Sigmoid colon (tissue), 7 donors: Measurements from ENCODE around the gene DNHD1. TPM values are rescaled to one million over a fixed set of nuclear protein-coding genes. Genes with fewer than 3 reads are reported as not detected.

ENCODE experiments used
- DNase-seq: peaks from one replicate; pipeline ENCODE4 v3.0.0-alpha.2; 2019
- H3K27ac ChIP-seq, 4 donors: fragments of 200-600 bp; sonication (generic); one replicate each; pipeline ENCODE4 v1.5.1; 2016 to 2019; ENCODE audit warnings: mild to moderate bottlenecking in 1 of 4
- H3K27me3 ChIP-seq, 3 donors: fragments of 200-600 bp; sonication (generic); one replicate each; pipeline ENCODE4 v1.5.1; 2019; ENCODE audit warnings: mild to moderate bottlenecking in 1 of 3
- H3K36me3 ChIP-seq, 4 donors: fragments of 200-600 bp; sonication (generic); one replicate each; pipeline ENCODE4 v1.5.1; 2016 to 2019
- H3K4me1 ChIP-seq, 4 donors: fragments of 200-600 bp; sonication (generic); one replicate each; pipeline ENCODE4 v1.5.1; 2017 to 2019
- H3K4me3 ChIP-seq, 4 donors: fragments of 200-600 bp; sonication (generic); one replicate each; pipeline ENCODE4 v1.5.1; 2017 to 2019; ENCODE audit warnings: mild to moderate bottlenecking in 2 of 4, moderate library complexity in 1 of 4
- H3K9me3 ChIP-seq, 4 donors: fragments of 200-600 bp in 3 of 4; sonication (generic) in 3 of 4; one replicate each; pipeline versions ENCODE4 v1.5.1 to v1.6.1; 2013 to 2019
- CTCF ChIP-seq, 4 experiments: fragments of 450-650 bp in 3 of 4; fragments of 200-600 bp in 1 of 4; IDR thresholded peaks; one replicate each; pipeline ENCODE4 v1.5.1; 2016 to 2019; ENCODE audit warnings: antibody characterized with exemption in 4 of 4, mild to moderate bottlenecking in 3 of 4, moderate library complexity in 2 of 4
- EP300 ChIP-seq, 4 donors: sonication (generic); formaldehyde crosslinking; IDR thresholded peaks; one replicate each; pipeline ENCODE4 v1.6.1; 2017; ENCODE audit warnings: antibody characterized with exemption in 4 of 4
- POLR2A ChIP-seq, 2 donors: fragments of 450-650 bp; IDR thresholded peaks; one replicate each; pipeline ENCODE4 v1.6.1; 2016; ENCODE audit warnings: antibody characterized with exemption in 2 of 2, mild to moderate bottlenecking in 2 of 2, moderate library complexity in 2 of 2
- POLR2AphosphoS5 ChIP-seq, 4 donors: sonication (generic); formaldehyde crosslinking; IDR thresholded peaks; one replicate each; pipeline ENCODE4 v1.6.1; 2017; ENCODE audit warnings: antibody characterized with exemption in 4 of 4
- WGBS, 2 donors: extraction: QIAGEN DNeasy Blood & Tissue Kit; methylation state at CpG; one replicate each; pipeline ENCODE4 v1.1.7; 2013; 5-methylcytosine and 5-hydroxymethylcytosine counted together
- intact Hi-C: fragments of 100-400 bp; cut with DNase I; formaldehyde crosslinking; loops from one replicate; pipeline ENCODE4 v1.15.1; 2023
- polyA plus RNA-seq, 3 donors: library from polyadenylated mRNA; stranded (reverse); fragments of 200-250 nt; gene quantifications; one replicate each; pipeline ENCODE4 v1.2.3, GENCODE V29; 2013
- total RNA-seq, 4 donors: library from RNA; depleted of rRNA; stranded (reverse); fragments of >200 nt; gene quantifications; one replicate each; pipeline ENCODE4 v1.1.0, GENCODE V29; 2016
- donor health status: healthy with polysubstance abuse.
- donor health status: Bipolar disorder and iron deficiency.
- donor health status: healthy.

Gene DNHD1
- total and polyA plus RNA-seq, 7 donors, result 1.4 to 29.9 (median 12.5) TPM

GRCh38 chr11:6557063-6557462, 60.0 kb downstream of the DNHD1 start:
- no peak overlapping the region for H3K4me3 ChIP-seq
- intact Hi-C loops, result no loop called here
- H3K9me3 ChIP-seq, result no peaks in the 10 kb centered on the region
- TF ChIP-seq POLR2AphosphoS5 (IDR thresholded peaks at IDR 0.05) (no peak), CTCF (IDR thresholded peaks at IDR 0.05) (no peak), EP300 (IDR thresholded peaks at IDR 0.05) (no peak), POLR2A (IDR thresholded peaks at IDR 0.05) (no peak)
- WGBS, 2 donors, result 96% methylated on average over 11 of the region's 11 CpGs
- no peaks in the 10 kb centered on the region for H3K36me3 ChIP-seq
- no peak for DNase-seq
- no peak overlapping the region for H3K27ac ChIP-seq
- H3K4me1 ChIP-seq, result no peaks in the 10 kb centered on the region
- H3K27me3 ChIP-seq, result no peaks in the 10 kb centered on the region

- WGBS, 2 donors, result 97% methylated on average over 14 of the region's 14 CpGs
- H3K36me3 ChIP-seq, result no peaks in the 10 kb centered on the region
- H3K9me3 ChIP-seq, result no peaks in the 10 kb centered on the region
- TF ChIP-seq EP300 (IDR thresholded peaks at IDR 0.05), result no peak
- TF ChIP-seq POLR2A (IDR thresholded peaks at IDR 0.05), result no peak
- no peak for TF ChIP-seq POLR2AphosphoS5 (IDR thresholded peaks at IDR 0.05)
- TF ChIP-seq CTCF (IDR thresholded peaks at IDR 0.05), result no peak
- no peaks in the 10 kb centered on the region for H3K27me3 ChIP-seq
- H3K4me3 ChIP-seq, result no peak overlapping the region
- no peaks in the 10 kb centered on the region for H3K4me1 ChIP-seq
- H3K27ac ChIP-seq, result no peak overlapping the region
- DNase-seq, result no peak
- intact Hi-C loops, result no loop called here
Measured at GRCh38 chr11:6557761-6558674, 60.9 kb downstream of the DNHD1 start.

GRCh38 chr11:6559369-6559768, 62.3 kb downstream of the DNHD1 start:
- H3K4me1 ChIP-seq, result no peaks in the 10 kb centered on the region
- intact Hi-C loops, result no loop called here
- no peak overlapping the region for H3K27ac ChIP-seq
- TF ChIP-seq POLR2A (IDR thresholded peaks at IDR 0.05) (no peak), POLR2AphosphoS5 (IDR thresholded peaks at IDR 0.05) (no peak), CTCF (IDR thresholded peaks at IDR 0.05) (no peak), EP300 (IDR thresholded peaks at IDR 0.05) (no peak)
- WGBS, 2 donors, result 93 to 95% methylated on average over 1 of the region's 1 CpG
- no peaks in the 10 kb centered on the region for H3K9me3 ChIP-seq
- H3K36me3 ChIP-seq, result peaks cover 0 to under 1% (median 0%) of the 10 kb centered on the region in 4 donors
- no peak for DNase-seq
- no peaks in the 10 kb centered on the region for H3K27me3 ChIP-seq
- no peak overlapping the region for H3K4me3 ChIP-seq

- Histone ChIP-seq H3K27me3 (no peaks in the 10 kb centered on the region), H3K36me3 (peaks cover 0 to 8% (median 0%) of the 10 kb centered on the region in 4 donors)
Measured at GRCh38 chr11:6561288-6561687, 64.2 kb downstream of the DNHD1 start.

More at GRCh38 chr11:6561288-6561687, 64.2 kb downstream of the DNHD1 start:
- DNase-seq, result no peak
- H3K4me3 ChIP-seq, result no peak overlapping the region
- TF ChIP-seq CTCF (IDR thresholded peaks at IDR 0.05) (no peak), POLR2AphosphoS5 (IDR thresholded peaks at IDR 0.05) (no peak)
- WGBS, 2 donors, result 95% methylated on average over 3 of the region's 3 CpGs
- H3K27ac ChIP-seq, result no peak overlapping the region
- no peaks in the 10 kb centered on the region for H3K4me1 ChIP-seq
- intact Hi-C loops, result no loop called here
- H3K9me3 ChIP-seq, result no peaks in the 10 kb centered on the region
